ENCODE results near the gene FAM90A26.
A peak's percentile ranks its signal among the peaks of the same experiment; 100 is the strongest.
"Not testable (repeated sequence)": the region's sequence is repeated elsewhere in the genome, so short reads cannot be mapped to it uniquely, and the experiment has no call there.

FAM90A26 gene

DNA sequence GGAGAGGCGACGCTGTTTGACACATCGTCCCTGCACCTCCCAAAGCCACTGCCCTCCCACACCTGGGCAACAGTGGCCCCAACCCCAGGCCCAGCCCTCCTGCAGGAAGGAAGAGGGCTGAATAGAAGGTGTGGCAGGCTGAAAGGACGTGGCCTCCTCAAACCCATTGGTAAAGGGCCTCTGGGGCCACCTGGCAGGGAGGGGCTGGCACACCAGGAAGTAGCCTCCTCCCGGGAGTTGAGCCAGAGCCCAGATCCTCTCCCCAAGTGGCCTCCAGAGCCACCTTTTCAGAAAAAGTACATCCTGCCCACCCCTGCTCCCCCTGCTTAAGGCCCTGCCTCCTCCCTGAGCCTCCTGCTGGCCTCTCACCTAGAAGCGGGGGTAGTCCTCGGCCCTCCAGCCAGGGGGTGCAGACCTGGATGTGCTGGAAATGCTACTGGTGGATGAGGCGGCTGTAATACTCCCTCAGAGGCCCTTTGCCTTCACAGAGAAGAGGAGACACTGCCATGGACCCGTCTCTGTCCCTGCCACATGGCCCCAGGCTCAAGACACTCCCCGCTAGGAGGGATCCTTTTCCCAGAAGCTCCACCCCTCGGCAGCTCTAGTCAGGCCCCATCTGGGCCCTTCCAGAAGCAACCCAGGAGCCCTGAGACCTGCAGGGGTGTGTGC, at the start of gene FAM90A26:
TSS of gene FAM90A26 (plus strand) at position 619 of the 669 bp plus-strand sequence. CDS start 2,764 bp downstream, outside the sequence.
- DNase-seq = not testable (repeated sequence)

GRCh38 chr4:9122711-9123110, 47.5 kb upstream of the FAM90A26 start:
- not testable (repeated sequence) for DNase-seq

- peak; percentile 36 for DNase-seq
These were observed 46.6 kb upstream of the FAM90A26 start for GRCh38 chr4:9123572-9124007.

DNA sequence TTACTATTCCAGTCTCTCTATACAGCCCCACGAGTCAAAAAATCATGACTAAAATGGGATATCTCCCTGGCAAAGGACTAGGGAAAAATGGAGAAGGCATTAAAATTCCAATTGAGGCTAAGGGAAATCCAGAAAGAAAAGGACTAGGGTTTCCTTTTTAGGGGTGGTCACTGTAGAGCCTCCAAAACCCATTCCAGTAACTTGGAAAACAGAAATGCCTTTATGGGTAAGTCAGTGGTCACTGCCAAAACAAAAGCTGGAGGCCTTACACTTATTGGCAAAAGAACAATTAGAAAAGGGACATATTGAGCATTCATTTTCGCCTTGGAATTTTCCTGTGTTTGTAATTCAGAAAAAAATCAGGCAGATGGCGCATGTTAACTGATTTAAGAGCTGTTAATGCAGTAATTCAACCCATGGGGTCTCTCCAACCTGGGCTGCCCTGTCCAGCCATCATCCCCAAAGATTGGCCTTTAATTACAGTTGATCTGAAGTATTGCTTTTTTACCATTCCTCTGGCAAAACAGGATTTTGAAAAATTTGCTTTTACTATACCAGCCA, 44.5 kb upstream of the FAM90A26 start:
- not testable (repeated sequence) for DNase-seq

DNA sequence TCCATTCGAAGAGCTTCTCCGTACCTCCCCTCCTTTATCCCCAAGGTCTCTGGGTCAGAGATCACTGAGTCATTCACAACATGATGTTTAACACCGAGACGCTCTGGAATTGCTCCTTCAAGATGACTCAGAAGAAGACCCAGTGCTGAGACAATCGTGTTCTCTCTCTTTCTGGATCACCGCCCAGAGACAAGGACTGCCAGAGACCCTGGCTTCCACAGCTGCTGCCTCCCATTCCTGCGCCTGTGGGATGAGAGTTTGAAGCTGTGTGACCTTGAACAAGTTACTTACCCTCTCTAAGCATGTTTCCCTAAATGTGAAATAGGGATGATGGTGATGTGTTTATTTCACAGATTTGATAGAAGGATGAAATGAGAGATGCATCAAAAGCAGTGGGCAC, 38.8 kb upstream of the FAM90A26 start:
- not testable (repeated sequence) for DNase-seq

GRCh38 chr4:9132849-9133248, 37.4 kb upstream of the FAM90A26 start:
- DNase-seq = not testable (repeated sequence)

GRCh38 chr4:9134011-9134410, 36.2 kb upstream of the FAM90A26 start:
- DNase-seq = not testable (repeated sequence)

- DNase-seq = not testable (repeated sequence)
These were observed 35.7 kb upstream of the FAM90A26 start for GRCh38 chr4:9134556-9134955.

DNA sequence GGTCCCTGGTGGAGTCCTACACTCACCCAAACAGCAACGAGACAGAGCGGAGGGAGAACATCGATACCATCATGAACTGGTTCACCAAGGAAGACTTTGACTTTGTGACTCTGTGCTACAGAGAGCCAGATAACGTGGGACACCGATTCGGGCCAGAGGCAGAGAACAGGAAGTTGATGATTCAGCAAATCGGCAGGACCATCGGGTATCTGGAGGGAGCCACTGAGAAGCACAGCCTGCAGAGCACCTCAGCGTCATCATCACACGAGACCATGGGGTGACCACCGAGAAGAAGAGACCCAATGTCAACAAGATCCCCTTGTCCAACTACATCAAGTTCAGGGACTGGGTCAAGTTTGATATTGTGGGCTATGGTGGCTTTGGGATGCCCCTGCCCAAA, 29.2 kb upstream of the FAM90A26 start:
- not testable (repeated sequence) for DNase-seq

DNA sequence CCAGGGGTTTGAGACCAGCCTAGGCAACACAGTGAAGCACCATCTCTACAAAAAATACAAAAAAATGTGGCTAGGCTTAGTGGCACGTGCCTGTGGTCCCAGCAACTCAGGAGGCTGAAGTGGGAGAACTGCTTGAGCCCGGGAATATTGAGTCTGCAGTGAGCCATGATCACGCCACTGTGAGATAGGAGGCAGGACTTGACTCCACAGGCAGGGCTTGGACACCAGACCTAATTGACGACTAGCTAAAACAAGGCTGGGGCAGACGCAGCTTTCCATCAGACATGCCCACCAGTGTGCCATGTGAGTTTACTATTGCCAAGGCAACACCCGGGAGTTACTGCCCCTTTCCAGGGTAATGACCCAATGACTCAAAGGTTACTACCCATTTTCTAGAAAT, 27.4 kb upstream of the FAM90A26 start:
- DNase-seq = not testable (repeated sequence)

DNA sequence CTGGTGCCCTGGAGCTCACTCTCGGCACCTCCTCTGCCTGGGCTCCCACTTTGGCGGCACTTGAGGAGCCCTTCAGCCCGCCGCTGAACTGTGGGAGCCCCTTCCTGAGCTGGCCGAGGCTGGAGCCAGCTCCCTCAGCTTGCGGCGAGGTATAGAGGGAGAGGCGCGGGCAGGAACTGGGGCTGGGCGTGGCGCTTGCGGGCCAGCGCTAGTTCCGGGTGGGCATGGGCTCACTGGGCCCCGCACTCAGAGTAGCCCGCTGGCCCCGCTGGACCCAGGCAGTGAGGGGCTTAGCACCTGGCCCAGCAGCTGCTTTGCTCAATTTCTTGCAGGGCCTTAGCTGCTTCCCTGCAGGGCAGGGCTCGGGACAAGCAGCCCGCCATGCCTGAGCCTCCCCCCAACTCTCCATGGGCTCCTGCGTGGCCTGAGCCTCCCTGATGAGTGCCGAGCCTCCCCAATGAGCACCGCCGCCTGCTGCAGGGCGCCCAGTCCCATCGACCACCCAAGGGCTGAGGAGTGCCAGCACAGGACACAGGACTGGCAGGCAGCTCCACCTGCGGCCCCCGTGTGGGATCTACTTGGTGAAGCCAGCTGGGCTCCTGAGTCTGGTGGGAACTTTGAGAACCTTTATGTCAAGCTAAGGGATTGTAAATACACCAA, 26.7 kb upstream of the FAM90A26 start:
- DNase-seq = no peak

DNA sequence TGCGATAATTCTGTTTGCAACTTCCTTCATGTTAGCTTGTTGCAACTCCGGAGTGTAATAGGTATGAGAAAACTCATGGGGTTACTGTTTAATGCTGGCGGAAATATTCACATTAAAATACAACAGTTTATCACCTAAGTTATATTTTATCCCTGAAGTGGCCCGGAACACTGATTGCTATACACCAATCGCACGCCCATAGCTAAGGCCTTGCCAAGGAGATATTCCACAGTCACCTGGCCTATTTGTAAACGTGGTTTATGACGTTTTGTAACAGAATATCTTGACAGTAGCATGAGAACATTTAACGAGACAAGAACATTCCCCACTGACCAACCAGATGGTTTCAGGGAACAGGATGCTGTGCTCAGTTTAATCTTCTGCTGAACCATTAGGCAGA, 23.2 kb upstream of the FAM90A26 start:
- DNase-seq = no peak

DNA sequence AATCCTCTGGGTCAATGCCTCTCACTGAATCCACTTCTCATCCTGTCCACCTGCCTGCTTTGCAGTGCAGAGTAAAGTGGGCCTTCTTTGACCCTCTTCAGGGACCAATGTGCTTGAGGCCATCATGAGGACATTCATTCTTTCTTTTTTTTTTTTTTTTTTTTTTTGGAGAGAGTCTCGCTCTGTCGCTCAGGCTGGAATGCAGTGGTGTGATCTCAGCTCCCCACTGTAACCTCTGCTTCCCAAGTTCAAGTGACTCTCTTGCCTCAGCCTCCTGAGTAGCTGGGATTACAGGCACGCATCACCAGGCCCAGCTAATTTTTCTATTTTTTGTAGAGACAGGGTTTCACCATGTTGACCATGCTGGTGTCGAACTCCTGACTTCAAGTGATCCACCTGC, 22.8 kb upstream of the FAM90A26 start:
- DNase-seq = not testable (repeated sequence)

GRCh38 chr4:9148611-9149409, 21.4 kb upstream of the FAM90A26 start:
- DNase-seq = not testable (repeated sequence)

DNA sequence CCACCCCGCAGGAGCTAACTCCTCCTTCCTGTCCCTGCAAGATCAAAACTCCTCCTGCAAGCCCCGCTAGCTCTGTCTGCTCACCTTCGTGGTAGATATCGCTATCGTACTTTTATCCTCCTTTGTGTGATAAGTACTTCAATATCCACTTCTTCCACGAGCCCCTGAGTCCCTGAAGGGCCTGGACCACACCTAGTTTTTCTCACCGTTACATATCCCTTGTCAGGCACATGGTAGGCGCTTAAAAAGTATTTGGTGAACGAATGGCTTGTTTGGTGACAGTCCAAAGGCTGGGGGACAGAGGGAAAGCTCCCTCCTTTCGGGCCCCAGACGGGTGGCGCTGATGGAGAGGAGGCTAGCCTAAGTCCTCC, 18.4 kb upstream of the FAM90A26 start:
- DNase-seq = not testable (repeated sequence)

DNA sequence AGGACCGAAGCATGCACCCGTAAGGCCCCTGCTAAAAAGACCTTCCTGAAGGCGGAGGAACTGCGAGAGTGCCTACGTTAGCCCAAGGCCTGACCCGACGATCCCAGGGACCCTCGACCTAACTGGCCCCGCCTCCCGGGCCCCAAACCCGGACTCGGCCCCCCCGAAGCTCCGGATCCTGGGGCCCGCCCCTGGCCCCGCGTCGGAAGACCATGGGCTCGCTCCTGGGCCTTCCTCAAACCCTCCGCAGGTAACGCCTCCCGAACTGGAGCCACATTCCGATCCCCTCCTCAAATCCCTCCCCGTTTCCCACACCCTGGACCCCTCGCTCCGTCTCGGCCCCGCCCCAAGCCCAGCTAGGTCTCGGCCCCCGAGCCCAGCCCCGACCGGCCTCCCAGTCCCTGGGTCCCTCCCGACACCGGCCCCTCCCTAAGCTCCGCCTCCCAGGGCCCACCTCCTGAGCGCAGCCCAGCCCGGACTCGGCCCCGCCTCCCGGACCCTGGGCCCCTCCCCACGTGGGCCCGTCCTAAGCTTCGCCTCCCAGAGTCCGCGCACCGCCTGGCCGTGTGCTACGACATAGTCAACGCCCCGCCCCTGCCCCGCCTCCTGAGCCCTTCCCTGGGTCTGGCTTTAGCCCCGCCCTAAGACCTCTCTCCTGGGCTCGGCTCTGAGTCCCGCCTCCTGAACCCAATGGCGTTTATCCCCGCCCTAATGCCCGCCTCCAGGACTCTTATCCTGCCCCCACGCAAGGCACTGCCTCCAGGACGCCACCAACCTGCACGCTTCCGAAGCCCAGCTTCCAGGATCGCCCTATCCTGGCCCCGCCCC, 17.8 kb upstream of the FAM90A26 start:
- peak; percentile 98 for DNase-seq

DNA sequence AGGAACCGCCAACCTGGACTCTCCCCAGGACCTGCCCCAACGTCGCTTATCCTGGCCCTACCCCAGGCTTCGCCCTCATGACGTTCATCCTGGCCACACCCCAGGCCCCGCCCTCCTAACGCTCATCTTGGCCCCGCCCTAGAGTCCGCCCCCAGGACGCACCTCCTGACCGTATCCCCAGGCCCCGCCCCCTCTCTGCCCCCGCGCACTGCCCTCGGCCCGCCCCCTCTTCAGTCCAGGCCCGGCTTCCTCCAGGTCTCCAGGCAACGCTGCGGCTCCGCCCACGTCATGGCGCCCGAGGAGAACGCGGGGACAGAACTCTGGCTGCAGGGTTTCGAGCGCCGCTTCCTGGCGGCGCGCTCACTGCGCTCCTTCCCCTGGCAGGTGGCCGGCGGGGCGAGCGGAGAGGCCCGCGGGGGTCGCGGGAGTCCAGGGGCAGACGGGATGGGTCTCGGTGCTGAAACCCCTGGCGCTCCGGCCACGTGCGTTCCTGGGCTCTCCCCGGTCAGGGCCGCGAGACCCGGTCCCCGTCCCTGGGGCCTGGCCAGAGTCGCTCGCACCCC, 17.1 kb upstream of the FAM90A26 start:
- DNase-seq = peak; percentile 97

- peak; percentile 10 for DNase-seq
These were observed 16.5 kb upstream of the FAM90A26 start for GRCh38 chr4:9153571-9154157.

GRCh38 chr4:9155101-9155886, 14.9 kb upstream of the FAM90A26 start:
- DNase-seq = not testable (repeated sequence)

GRCh38 chr4:9158392-9158791, 11.8 kb upstream of the FAM90A26 start:
- DNase-seq = not testable (repeated sequence)

- DNase-seq = not testable (repeated sequence)
These were observed 10.2 kb upstream of the FAM90A26 start for GRCh38 chr4:9160046-9160445.

Data from suppressor macrophage treated with lipopolysaccharide for 4 hours (primary cell).